Left cardiac atrium (tissue), 4 donors: ENCODE results near the gene RHOXF1. TPM values are rescaled to one million over a fixed set of nuclear protein-coding genes. Genes with fewer than 3 reads are reported as not detected.
A peak's percentile ranks its signal among the peaks of the same experiment; 100 is the strongest.
"Not testable (repeated sequence)": the region's sequence is repeated elsewhere in the genome, so short reads cannot be mapped to it uniquely, and the experiment has no call there.

Experiments used
- ATAC-seq, 2 donors: fragments of 200-7000 bp; cut with Tn5 transposase; one replicate each; pipeline ENCODE4 v1.9.1; 2020; ENCODE audit warnings: mild to moderate bottlenecking in 2 of 2, moderate library complexity in 2 of 2
- DNase-seq: peaks from one replicate; pipeline ENCODE4 v3.0.0-alpha.2; 2020
- intact Hi-C, 2 donors: fragments of 100-400 bp; cut with DNase I; formaldehyde crosslinking; loops; one replicate each; pipeline versions ENCODE4 v1.14.1 to v1.15.1; 2022 to 2023
- long read RNA-seq: library from polyadenylated mRNA; unstranded; transcript quantifications from one replicate; pipeline ENCODE4 v2.0.0, GENCODE V29; 2021
- total RNA-seq, 2 donors: library from RNA; stranded (reverse); fragmentation: NEBNext Ultra II Directional; extraction: Animal tissue kit (Norgen Biotek cat#: 25700); gene quantifications; one replicate each; pipeline ENCODE4 v1.2.1, GENCODE V29; 2021
- donor health status: DM: no; HTN: yes; CAD: no.
- donor health status: DM: no; HTN: yes; CAD: no; lungs with severe emphysema.
- donor health status: DM: yes; HTN: yes; CAD: no.
- donor health status: Dilated cardiomyopathy.

Gene RHOXF1
- under 1 TPM; 0.29 to 0.34 TPM for total RNA-seq
- long read RNA-seq: 0 reads

- no peak for ATAC-seq
- intact Hi-C loops: no loop called here
- no peak for DNase-seq
Observed at GRCh38 chrX:120115438-120115963, at the start of gene RHOXF1. RHOXF1 (minus strand) TSS chrX:120115913; CDS start chrX:120115862, 51 bp downstream.

GRCh38 chrX:120159086-120159485, 43.4 kb upstream of the RHOXF1 start:
- DNase-seq, intact Hi-C loops, ATAC-seq: not testable (repeated sequence)

- DNase-seq, ATAC-seq, intact Hi-C loops: not testable (repeated sequence)
Observed at GRCh38 chrX:120158313-120158712, 42.6 kb upstream of the RHOXF1 start, which contains the start of gene RHOXF2. RHOXF2 (plus strand) TSS chrX:120158613; CDS start chrX:120158751, 138 bp downstream.

- peak; percentile 27 to 34 for ATAC-seq
- DNase-seq, intact Hi-C loops: not testable (repeated sequence)
Observed at GRCh38 chrX:120150109-120150744, 34.5 kb upstream of the RHOXF1 start.

GRCh38 chrX:120147537-120147936, 31.8 kb upstream of the RHOXF1 start:
- intact Hi-C loops: loop anchor here in 1 of 2 donors (10.0 kb wide), 2 partner anchors 133 to 163 kb away; no protein-coding TSS in a partner anchor
- ATAC-seq: no peak
- DNase-seq: no peak

GRCh38 chrX:120146323-120146722, 30.6 kb upstream of the RHOXF1 start:
- DNase-seq, ATAC-seq: not testable (repeated sequence)
- intact Hi-C loops: loop anchor here in 1 of 2 donors (10.0 kb wide), 2 partner anchors 132 to 162 kb away; no protein-coding TSS in a partner anchor

GRCh38 chrX:120145295-120145925, 29.7 kb upstream of the RHOXF1 start:
- DNase-seq (no peak), ATAC-seq (no peak)
- intact Hi-C loops: loop anchor here in 1 of 2 donors (10.0 kb wide), 2 partner anchors 131 to 161 kb away; no protein-coding TSS in a partner anchor

GRCh38 chrX:120144178-120144844, 28.6 kb upstream of the RHOXF1 start:
- no peak for DNase-seq
- ATAC-seq: peak in 1 of 2 donors; percentile 68
- intact Hi-C loops: loop anchor here in 1 of 2 donors (10.0 kb wide), 2 partner anchors 130 to 160 kb away; no protein-coding TSS in a partner anchor

- no peak for DNase-seq
- no peak for ATAC-seq
- intact Hi-C loops: loop anchor here in 1 of 2 donors (10.0 kb wide), 2 partner anchors 126 to 156 kb away; no protein-coding TSS in a partner anchor
Observed at GRCh38 chrX:120140293-120140981, 24.7 kb upstream of the RHOXF1 start.

GRCh38 chrX:120137439-120137838, 21.7 kb upstream of the RHOXF1 start:
- DNase-seq (no peak), ATAC-seq (no peak)
- intact Hi-C loops: no loop called here

- intact Hi-C loops: no loop called here
- DNase-seq (no peak), ATAC-seq (no peak)
Observed at GRCh38 chrX:120136840-120137239, 21.1 kb upstream of the RHOXF1 start.

GRCh38 chrX:120136128-120136527, 20.4 kb upstream of the RHOXF1 start:
- DNase-seq (no peak), ATAC-seq (no peak)
- intact Hi-C loops: no loop called here

GRCh38 chrX:120128306-120128846, 12.7 kb upstream of the RHOXF1 start:
- DNase-seq, intact Hi-C loops, ATAC-seq: not testable (repeated sequence)

GRCh38 chrX:120125444-120125843, 9.7 kb upstream of the RHOXF1 start:
- ATAC-seq (peak; percentile 32 to 38), DNase-seq (peak; percentile 32)
- intact Hi-C loops: no loop called here

- no peak for ATAC-seq
- no peak for DNase-seq
- intact Hi-C loops: no loop called here
Observed at GRCh38 chrX:120120223-120120622, 4.5 kb upstream of the RHOXF1 start.

- intact Hi-C loops: no loop called here
- no peak for DNase-seq
- ATAC-seq: no peak
Observed at GRCh38 chrX:120111611-120112010, 4.1 kb downstream of the RHOXF1 start.

- no peak for ATAC-seq
- DNase-seq: no peak
- intact Hi-C loops: no loop called here
Observed at GRCh38 chrX:120109378-120109777, 6.3 kb downstream of the RHOXF1 start.

GRCh38 chrX:120104707-120105106, 11.0 kb downstream of the RHOXF1 start:
- intact Hi-C loops, ATAC-seq, DNase-seq: not testable (repeated sequence)
